ENCODE measurements around the gene UBTD1.

DNA sequence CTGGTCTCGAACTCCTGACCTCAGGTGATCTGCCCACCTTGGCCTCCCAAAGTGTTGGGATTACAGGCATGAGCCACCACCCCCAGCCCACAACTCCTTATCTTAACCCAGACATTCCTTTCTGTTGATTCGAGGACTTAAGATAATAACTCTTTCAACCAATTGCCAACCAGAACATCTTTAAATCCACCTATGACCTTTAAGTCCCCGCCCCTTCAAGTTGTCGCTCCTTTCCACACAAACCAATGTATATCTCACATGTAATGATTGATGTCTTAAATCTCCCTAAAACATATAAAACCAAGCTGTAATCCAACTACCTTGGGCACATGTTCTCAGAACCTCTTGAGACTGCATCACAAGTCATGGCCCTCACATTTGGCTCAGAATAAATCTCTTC lies 66.1 kb downstream of the UBTD1 start:
- TF ChIP-seq, protein P1, sequence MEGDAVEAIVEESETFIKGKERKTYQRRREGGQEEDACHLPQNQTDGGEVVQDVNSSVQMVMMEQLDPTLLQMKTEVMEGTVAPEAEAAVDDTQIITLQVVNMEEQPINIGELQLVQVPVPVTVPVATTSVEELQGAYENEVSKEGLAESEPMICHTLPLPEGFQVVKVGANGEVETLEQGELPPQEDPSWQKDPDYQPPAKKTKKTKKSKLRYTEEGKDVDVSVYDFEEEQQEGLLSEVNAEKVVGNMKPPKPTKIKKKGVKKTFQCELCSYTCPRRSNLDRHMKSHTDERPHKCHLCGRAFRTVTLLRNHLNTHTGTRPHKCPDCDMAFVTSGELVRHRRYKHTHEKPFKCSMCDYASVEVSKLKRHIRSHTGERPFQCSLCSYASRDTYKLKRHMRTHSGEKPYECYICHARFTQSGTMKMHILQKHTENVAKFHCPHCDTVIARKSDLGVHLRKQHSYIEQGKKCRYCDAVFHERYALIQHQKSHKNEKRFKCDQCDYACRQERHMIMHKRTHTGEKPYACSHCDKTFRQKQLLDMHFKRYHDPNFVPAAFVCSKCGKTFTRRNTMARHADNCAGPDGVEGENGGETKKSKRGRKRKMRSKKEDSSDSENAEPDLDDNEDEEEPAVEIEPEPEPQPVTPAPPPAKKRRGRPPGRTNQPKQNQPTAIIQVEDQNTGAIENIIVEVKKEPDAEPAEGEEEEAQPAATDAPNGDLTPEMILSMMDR (IDR thresholded peaks at IDR 0.05) = no peak
- TF ChIP-seq POLR2A (IDR thresholded peaks at IDR 0.05) (no peak), POLR2AphosphoS5 (IDR thresholded peaks at IDR 0.05) (no peak)
